K562 (cell line): ENCODE measurements around the gene PLAAT4. TPM values are rescaled to one million over a fixed set of nuclear protein-coding genes. Genes with fewer than 3 reads are reported as not detected.
A peak's percentile ranks its signal among the peaks of the same experiment; 100 is the strongest.

Source experiments
- ARHGAP35 ChIP-seq: fragments of 450-650 bp; IDR thresholded peaks from 2 replicates; pipeline ENCODE4 v1.6.1; 2018; ENCODE audit not compliant: partially characterized antibody
- HNRNPK ChIP-seq: fragments of 200-400 bp; formaldehyde crosslinking; IDR thresholded peaks from one replicate; pipeline ENCODE4 v1.6.1; 2018; ENCODE audit warnings: mild to moderate bottlenecking, low read depth, low read length; ENCODE audit not compliant: poor library complexity, severe bottlenecking
- KAT8 ChIP-seq: fragments of 450-650 bp; IDR thresholded peaks from 2 replicates; pipeline ENCODE4 v1.6.1; 2016; ENCODE audit warnings: low read depth, mild to moderate bottlenecking
- MAZ ChIP-seq, 2 experiments: fragments of 450-650 bp in 1 of 2; sonication (generic) in 1 of 2; formaldehyde crosslinking; IDR thresholded peaks in 1 of 2; conservative IDR thresholded peaks in 1 of 2; 2 replicates each; pipeline versions ENCODE4 v1.4.0 to v1.5.0; 2020; ENCODE audit warnings: mild to moderate bottlenecking in 1 of 2, missing genetic modification reagents in 1 of 2
- NR2C2 ChIP-seq, 2 experiments: fragments of 200-800 bp in 1 of 2; sonication (Bioruptor generic) in 1 of 2; sonication (generic) in 1 of 2; formaldehyde crosslinking in 1 of 2; IDR thresholded peaks; 2 replicates each; pipeline versions ENCODE4 v1.6.1 to v1.8.0; 2016 to 2022; ENCODE audit warnings: mild to moderate bottlenecking in 1 of 2, missing compliant biosample characterization in 1 of 2, missing genetic modification characterization in 1 of 2, missing genetic modification reagents in 1 of 2
- NRF1 ChIP-seq, 2 experiments: fragments of 450-650 bp; IDR thresholded peaks in 1 of 2; conservative IDR thresholded peaks in 1 of 2; 2 replicates each; pipeline ENCODE4 v1.6.1; 2014; ENCODE audit warnings: mild to moderate bottlenecking in 2 of 2
- SAFB2 ChIP-seq: fragments of 200-400 bp; formaldehyde crosslinking; IDR thresholded peaks from 2 replicates; pipeline ENCODE4 v1.6.1; 2018; ENCODE audit warnings: borderline replicate concordance, low read length, low read depth, moderate library complexity; ENCODE audit not compliant: severe bottlenecking
- SIN3A ChIP-seq, 2 experiments: fragments of 150-350 bp in 1 of 2; IDR thresholded peaks; 2 replicates each; pipeline ENCODE4 v1.6.1; 2011 to 2016; ENCODE audit warnings: borderline replicate concordance in 2 of 2, low read depth in 2 of 2, low read length in 2 of 2, mild to moderate bottlenecking in 2 of 2, moderate library complexity in 2 of 2; ENCODE audit not compliant: control insufficient read depth in 1 of 2
- SIX5 ChIP-seq, 2 experiments: IDR thresholded peaks; 2 replicates each; pipeline ENCODE4 v1.6.1; 2011; ENCODE audit warnings: low read length in 2 of 2, borderline replicate concordance in 1 of 2, low read depth in 1 of 2, mild to moderate bottlenecking in 1 of 2, moderate library complexity in 1 of 2; ENCODE audit not compliant: insufficient read depth in 1 of 2
- SPI1 ChIP-seq: IDR thresholded peaks from 2 replicates; pipeline ENCODE4 v1.6.1; 2011; ENCODE audit warnings: low read depth, low read length, control low read depth, borderline replicate concordance
- TBL1XR1 ChIP-seq, 2 experiments: IDR thresholded peaks; 2 replicates each; pipeline ENCODE4 v1.6.1; 2012; ENCODE audit warnings: improper control_type of control experiment in 2 of 2, low read length in 2 of 2, mild to moderate bottlenecking in 1 of 2
- ZNF263 ChIP-seq: sonication (generic); formaldehyde crosslinking; IDR thresholded peaks from 2 replicates; pipeline ENCODE4 v1.8.0; 2022; ENCODE audit warnings: mild to moderate bottlenecking, missing genetic modification reagents, borderline replicate concordance
- ZNF311 ChIP-seq: fragments of 250-450 bp; sonication (Bioruptor Pico); IDR thresholded peaks from 2 replicates; pipeline ENCODE4 v1.4.0; 2020; ENCODE audit warnings: mild to moderate bottlenecking, moderate library complexity
- ZNF41 ChIP-seq: fragments of 250-450 bp; sonication (Bioruptor Pico); conservative IDR thresholded peaks from 2 replicates; pipeline ENCODE4 v1.4.0; 2020; ENCODE audit warnings: mild to moderate bottlenecking
- ZNF830 ChIP-seq: fragments of 250-450 bp; sonication (Bioruptor Pico); IDR thresholded peaks from 2 replicates; pipeline ENCODE4 v1.5.0; 2021; ENCODE audit warnings: mild to moderate bottlenecking
- polyA plus RNA-seq, 8 experiments: library from polyadenylated mRNA; depleted of rRNA in 4 of 8; stranded (reverse) in 5 of 8; unstranded in 3 of 8; fragments of >200 nt; fragmentation: Nextera tagmentation in 2 of 8; fragmentation: Illumina TruSeq in 1 of 8; extraction: Ambion mirVana in 2 of 8; extraction: Trizol in 1 of 8; gene quantifications; 2 replicates each; pipeline versions ENCODE4 v1.2.1 to v1.2.3, GENCODE V29; 2011 to 2014; ENCODE audit warnings: inconsistent platforms in 1 of 8, missing spikeins in 1 of 8
- total RNA-seq, 7 experiments: library from RNA; depleted of rRNA in 6 of 7; stranded (reverse); fragments of >200 nt in 6 of 7; fragmentation: Illumina TruSeq in 2 of 7; extraction: Trizol in 2 of 7; gene quantifications; 2 replicates each; pipeline versions ENCODE4 v1.2.1 to v1.2.3, GENCODE V29; 2011 to 2021; ENCODE audit warnings: low replicate concordance in 1 of 7
- TF ChIP-seq, protein P1 (sequence below): fragments of 250-450 bp; sonication (Bioruptor Pico); IDR thresholded peaks from 2 replicates; pipeline ENCODE4 v1.5.0; 2021; ENCODE audit warnings: mild to moderate bottlenecking, borderline replicate concordance
- TF ChIP-seq, protein P2 (sequence below): fragments of 250-450 bp; sonication (Bioruptor Pico); IDR thresholded peaks from 2 replicates; pipeline ENCODE4 v1.8.0; 2022; ENCODE audit warnings: moderate library complexity, mild to moderate bottlenecking, inconsistent platforms
- TF ChIP-seq, protein P3 (sequence below): fragments of 450-650 bp; formaldehyde crosslinking; IDR thresholded peaks from 2 replicates; pipeline ENCODE4 v1.4.0; 2022; ENCODE audit warnings: missing genetic modification characterization
- TF ChIP-seq, protein P4 (sequence below): sonication (generic); formaldehyde crosslinking; IDR thresholded peaks from 2 replicates; pipeline ENCODE4 v1.8.1; 2022; ENCODE audit warnings: missing genetic modification reagents

Gene PLAAT4
- total and polyA plus RNA-seq, 9 of the 15 experiments (the other 6 are each of a cell fraction or from before 2014, with no cell fraction given), result 0.54 to 3.0 (median 1.3) TPM; not detected in 1

DNA sequence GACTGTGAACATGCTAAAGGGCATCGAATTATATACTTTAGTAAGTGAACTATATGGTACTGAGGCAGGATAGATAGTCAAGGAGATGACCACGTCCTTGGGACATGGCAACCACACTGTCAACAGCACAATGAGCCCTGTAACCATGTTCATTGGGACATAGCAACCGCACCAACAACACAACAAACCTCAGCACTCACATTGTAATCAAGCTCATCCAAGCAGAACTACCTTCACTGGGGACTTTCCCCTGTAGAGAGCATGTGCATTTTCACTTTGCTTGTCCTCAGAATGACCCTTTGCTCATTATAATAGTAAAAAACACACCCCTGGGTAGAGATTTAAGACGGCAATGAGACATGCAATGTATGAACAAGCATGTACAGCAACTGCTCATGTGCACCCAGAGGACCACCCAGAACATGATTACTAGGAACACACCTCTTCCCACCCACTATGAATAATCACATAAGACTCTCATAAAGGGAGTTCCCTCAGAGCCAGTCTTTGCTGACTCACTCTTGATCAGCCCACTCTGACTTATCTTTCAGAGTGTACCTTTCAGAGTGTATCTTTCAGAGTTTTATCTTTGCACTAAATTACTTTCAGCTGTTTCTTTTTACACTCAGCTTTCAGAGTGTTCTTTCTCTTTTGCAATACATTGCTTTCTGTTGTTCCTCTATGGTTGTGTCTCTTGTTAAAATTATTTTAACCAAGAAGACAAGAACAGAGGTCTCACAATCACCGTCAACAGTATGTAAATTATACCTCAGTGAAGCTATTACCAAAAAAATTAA, 30.6 kb downstream of the PLAAT4 start (continued):
- TF ChIP-seq MAZ (CRISPR knock-in tag; conservative IDR thresholded peaks at IDR 0.05 in 1 of 2, IDR thresholded peaks at IDR 0.05 in 1 of 2) (no peak), SPI1 (no peak), ZNF41 (CRISPR knock-in tag) (no peak; the same call in 1 of the 2 replicates), TBL1XR1 (IDR thresholded peaks at IDR 0.05; ENCODE audit: low read length in 2 of 2) (peak in 1 of 2 experiments; percentile 86; a peak in 2 of 4 replicates), ZNF830 (no peak), NRF1 (conservative IDR thresholded peaks at IDR 0.05 in 1 of 2, IDR thresholded peaks at IDR 0.05 in 1 of 2) (peak; percentile 61 to 63), ZNF263 (no peak), NR2C2 (CRISPR knock-in tag; IDR thresholded peaks at IDR 0.05) (no peak), NR2C2 (tag; IDR thresholded peaks at IDR 0.05) (peak; percentile 24; the same call in 1 of the 2 replicates), KAT8 (0 out of 2 replicates have a peak, but pooled peaks have one; percentile 33), ARHGAP35 (no peak), SIX5 (IDR thresholded peaks at IDR 0.05; ENCODE audit: borderline replicate concordance in 1 of 2, insufficient read depth in 1 of 2, low read depth in 1 of 2, low read length in 2 of 2) (no peak), HNRNPK (no peak), SIN3A (IDR thresholded peaks at IDR 0.05; ENCODE audit: borderline replicate concordance in 2 of 2, control insufficient read depth in 1 of 2, low read depth in 2 of 2, low read length in 2 of 2) (no peak), ZNF311 (CRISPR knock-in tag) (no peak), SAFB2 (no peak)
- TF ChIP-seq, protein P1, sequence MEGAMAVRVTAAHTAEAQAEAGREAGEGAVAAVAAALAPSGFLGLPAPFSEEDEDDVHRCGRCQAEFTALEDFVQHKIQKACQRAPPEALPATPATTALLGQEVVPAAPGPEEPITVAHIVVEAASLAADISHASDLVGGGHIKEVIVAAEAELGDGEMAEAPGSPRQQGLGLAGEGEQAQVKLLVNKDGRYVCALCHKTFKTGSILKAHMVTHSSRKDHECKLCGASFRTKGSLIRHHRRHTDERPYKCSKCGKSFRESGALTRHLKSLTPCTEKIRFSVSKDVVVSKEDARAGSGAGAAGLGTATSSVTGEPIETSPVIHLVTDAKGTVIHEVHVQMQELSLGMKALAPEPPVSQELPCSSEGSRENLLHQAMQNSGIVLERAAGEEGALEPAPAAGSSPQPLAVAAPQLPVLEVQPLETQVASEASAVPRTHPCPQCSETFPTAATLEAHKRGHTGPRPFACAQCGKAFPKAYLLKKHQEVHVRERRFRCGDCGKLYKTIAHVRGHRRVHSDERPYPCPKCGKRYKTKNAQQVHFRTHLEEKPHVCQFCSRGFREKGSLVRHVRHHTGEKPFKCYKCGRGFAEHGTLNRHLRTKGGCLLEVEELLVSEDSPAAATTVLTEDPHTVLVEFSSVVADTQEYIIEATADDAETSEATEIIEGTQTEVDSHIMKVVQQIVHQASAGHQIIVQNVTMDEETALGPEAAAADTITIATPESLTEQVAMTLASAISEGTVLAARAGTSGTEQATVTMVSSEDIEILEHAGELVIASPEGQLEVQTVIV (CRISPR knock-in tag), result no peak
- TF ChIP-seq, protein P2, sequence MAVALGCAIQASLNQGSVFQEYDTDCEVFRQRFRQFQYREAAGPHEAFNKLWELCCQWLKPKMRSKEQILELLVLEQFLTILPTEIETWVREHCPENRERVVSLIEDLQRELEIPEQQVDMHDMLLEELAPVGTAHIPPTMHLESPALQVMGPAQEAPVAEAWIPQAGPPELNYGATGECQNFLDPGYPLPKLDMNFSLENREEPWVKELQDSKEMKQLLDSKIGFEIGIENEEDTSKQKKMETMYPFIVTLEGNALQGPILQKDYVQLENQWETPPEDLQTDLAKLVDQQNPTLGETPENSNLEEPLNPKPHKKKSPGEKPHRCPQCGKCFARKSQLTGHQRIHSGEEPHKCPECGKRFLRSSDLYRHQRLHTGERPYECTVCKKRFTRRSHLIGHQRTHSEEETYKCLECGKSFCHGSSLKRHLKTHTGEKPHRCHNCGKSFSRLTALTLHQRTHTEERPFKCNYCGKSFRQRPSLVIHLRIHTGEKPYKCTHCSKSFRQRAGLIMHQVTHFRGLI, result no peak
- TF ChIP-seq, protein P3, sequence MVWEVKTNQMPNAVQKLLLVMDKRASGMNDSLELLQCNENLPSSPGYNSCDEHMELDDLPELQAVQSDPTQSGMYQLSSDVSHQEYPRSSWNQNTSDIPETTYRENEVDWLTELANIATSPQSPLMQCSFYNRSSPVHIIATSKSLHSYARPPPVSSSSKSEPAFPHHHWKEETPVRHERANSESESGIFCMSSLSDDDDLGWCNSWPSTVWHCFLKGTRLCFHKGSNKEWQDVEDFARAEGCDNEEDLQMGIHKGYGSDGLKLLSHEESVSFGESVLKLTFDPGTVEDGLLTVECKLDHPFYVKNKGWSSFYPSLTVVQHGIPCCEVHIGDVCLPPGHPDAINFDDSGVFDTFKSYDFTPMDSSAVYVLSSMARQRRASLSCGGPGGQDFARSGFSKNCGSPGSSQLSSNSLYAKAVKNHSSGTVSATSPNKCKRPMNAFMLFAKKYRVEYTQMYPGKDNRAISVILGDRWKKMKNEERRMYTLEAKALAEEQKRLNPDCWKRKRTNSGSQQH (CRISPR knock-in tag), result no peak
- TF ChIP-seq, protein P4, sequence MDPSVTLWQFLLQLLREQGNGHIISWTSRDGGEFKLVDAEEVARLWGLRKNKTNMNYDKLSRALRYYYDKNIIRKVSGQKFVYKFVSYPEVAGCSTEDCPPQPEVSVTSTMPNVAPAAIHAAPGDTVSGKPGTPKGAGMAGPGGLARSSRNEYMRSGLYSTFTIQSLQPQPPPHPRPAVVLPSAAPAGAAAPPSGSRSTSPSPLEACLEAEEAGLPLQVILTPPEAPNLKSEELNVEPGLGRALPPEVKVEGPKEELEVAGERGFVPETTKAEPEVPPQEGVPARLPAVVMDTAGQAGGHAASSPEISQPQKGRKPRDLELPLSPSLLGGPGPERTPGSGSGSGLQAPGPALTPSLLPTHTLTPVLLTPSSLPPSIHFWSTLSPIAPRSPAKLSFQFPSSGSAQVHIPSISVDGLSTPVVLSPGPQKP (CRISPR knock-in tag), result no peak
